GM12878 (cell line): Measurements from ENCODE around the gene CRMP1. TPM values are rescaled to one million over a fixed set of nuclear protein-coding genes. Genes with fewer than 3 reads are reported as not detected.

Source experiments
- ATAC-seq: fragments of 200-7000 bp; cut with Tn5 transposase; 3 replicates; pipeline ENCODE4 v1.9.1; 2020; ENCODE audit warnings: mild to moderate bottlenecking, moderate library complexity
- BruUV-seq: library from RNA; stranded (reverse); fragments of 400-500 nt; replicated peaks from 2 replicates; lab custom pipeline; 2021; lab: Mats Ljungman, UMichigan
- CTCF ChIA-PET: fragments of 300-600 bp; sonication (Branson Sonifier 250); formaldehyde crosslinking; extraction: SDS; loops from one replicate; lab custom pipeline; 2021; ENCODE audit warnings: inconsistent platforms; lab: Yijun Ruan, JAX
- POLR2A ChIA-PET: fragments of 350-600 bp; formaldehyde crosslinking; extraction: SDS; loops from one replicate; lab custom pipeline; 2021; ENCODE audit warnings: inconsistent platforms; lab: Charles Lee
- RAD21 ChIA-PET: fragments of 300-600 bp; sonication (Branson Sonifier 250); formaldehyde crosslinking; loops from one replicate; lab custom pipeline; 2023; ENCODE audit warnings: antibody characterized with exemption; ENCODE audit not compliant: unreplicated experiment; lab: Charles Lee
- SMC1A ChIA-PET: fragments of 300-600 bp; sonication (Branson Sonifier 250); formaldehyde crosslinking; loops from one replicate; lab custom pipeline; 2023; ENCODE audit not compliant: unreplicated experiment, uncharacterized antibody; lab: Charles Lee
- DNase-seq: peaks from one replicate; pipeline ENCODE4 v3.0.0-alpha.2; 2011; ENCODE audit warnings: low read depth, low spot score
- FAIRE-seq: peaks from 3 replicates; lab custom pipeline; 2011; peaks lifted over from hg19 to GRCh38; lab: Jason Lieb, UNC
- H2AFZ ChIP-seq: 2 replicates; pipeline ENCODE4 v1.6.0; 2011; ENCODE audit warnings: low read depth, low read length, control low read depth; ENCODE audit not compliant: control insufficient read depth
- H3K27ac ChIP-seq: 2 replicates; pipeline ENCODE4 v1.5.1; 2011; ENCODE audit warnings: control low read depth; ENCODE audit not compliant: control insufficient read depth, insufficient read depth
- H3K27me3 ChIP-seq, 2 experiments: replicated peaks in 1 of 2; 2 replicates each; pipeline versions ENCODE4 v1.6.0 to v1.6.1; 2011; ENCODE audit warnings: low read length in 1 of 2; ENCODE audit not compliant: control insufficient read depth in 2 of 2, insufficient read depth in 2 of 2
- H3K36me3 ChIP-seq, 2 experiments: 2 replicates each; pipeline ENCODE4 v1.5.1; 2011; ENCODE audit warnings: low read length in 1 of 2; ENCODE audit not compliant: control insufficient read depth in 2 of 2, insufficient read depth in 2 of 2
- H3K4me1 ChIP-seq: 2 replicates; pipeline ENCODE4 v1.6.1; 2011; ENCODE audit warnings: mild to moderate bottlenecking, low read length, moderate library complexity, mixed read lengths; ENCODE audit not compliant: control insufficient read depth, insufficient read depth
- H3K4me2 ChIP-seq: 2 replicates; pipeline ENCODE4 v1.6.0; 2011; ENCODE audit warnings: control low read depth; ENCODE audit not compliant: control insufficient read depth, insufficient read depth
- H3K4me3 ChIP-seq: fragments of 200-600 bp; sonication (generic); 2 replicates; pipeline ENCODE4 v1.5.1; 2016
- H3K79me2 ChIP-seq: 2 replicates; pipeline ENCODE4 v1.6.0; 2011; ENCODE audit warnings: low read length; ENCODE audit not compliant: control insufficient read depth, insufficient read depth
- H3K9ac ChIP-seq: 2 replicates; pipeline ENCODE4 v1.8.0; 2011; ENCODE audit warnings: low read length, control low read depth, mixed read lengths; ENCODE audit not compliant: control insufficient read depth, insufficient read depth
- H3K9me3 ChIP-seq: replicated peaks from 3 replicates; pipeline ENCODE4 v1.5.1; 2011; ENCODE audit warnings: mild to moderate bottlenecking, low read length; ENCODE audit not compliant: control insufficient read depth, insufficient read depth
- H4K20me1 ChIP-seq: 2 replicates; pipeline ENCODE4 v1.6.0; 2011; ENCODE audit not compliant: control insufficient read depth, insufficient read depth
- BACH1 ChIP-seq: fragments of 450-650 bp; IDR thresholded peaks from 2 replicates; pipeline ENCODE4 v1.6.1; 2017; ENCODE audit warnings: mild to moderate bottlenecking, borderline replicate concordance
- EP300 ChIP-seq, 2 experiments: fragments of 150-350 bp in 1 of 2; IDR thresholded peaks; 2 replicates each; pipeline ENCODE4 v1.6.1; 2011 to 2012; ENCODE audit warnings: low read depth in 2 of 2, low read length in 2 of 2, borderline replicate concordance in 1 of 2, improper control_type of control experiment in 1 of 2, inconsistent platforms in 1 of 2; ENCODE audit not compliant: control insufficient read depth in 1 of 2
- GABPA ChIP-seq: IDR thresholded peaks from 2 replicates; pipeline ENCODE4 v1.6.1; 2014; ENCODE audit warnings: antibody characterized with exemption, low read depth, mild to moderate bottlenecking, inconsistent platforms
- JUNB ChIP-seq: IDR thresholded peaks from 2 replicates; pipeline ENCODE4 v1.6.1; 2016; ENCODE audit warnings: antibody characterized with exemption, mild to moderate bottlenecking
- KAT2A ChIP-seq: conservative IDR thresholded peaks from 2 replicates; pipeline ENCODE4 v1.6.1; 2011; ENCODE audit warnings: low read depth, low read length; ENCODE audit not compliant: control insufficient read depth
- KLF5 ChIP-seq: fragments of 450-650 bp; IDR thresholded peaks from 2 replicates; pipeline ENCODE4 v1.6.1; 2014; ENCODE audit warnings: mild to moderate bottlenecking; ENCODE audit not compliant: partially characterized antibody
- MEF2A ChIP-seq: IDR thresholded peaks from 2 replicates; pipeline ENCODE4 v1.6.1; 2011; ENCODE audit warnings: low read depth, mild to moderate bottlenecking, low read length, moderate library complexity; ENCODE audit not compliant: insufficient read depth
- MTA3 ChIP-seq: IDR thresholded peaks from 2 replicates; pipeline ENCODE4 v1.6.1; 2012; ENCODE audit warnings: low read length, inconsistent platforms, borderline replicate concordance
- NFIC ChIP-seq: IDR thresholded peaks from 2 replicates; pipeline ENCODE4 v1.6.1; 2012; ENCODE audit warnings: low read depth, mild to moderate bottlenecking, inconsistent platforms, low read length, moderate library complexity
- NR2F1 ChIP-seq: fragments of 450-650 bp; conservative IDR thresholded peaks from 2 replicates; pipeline ENCODE4 v1.6.1; 2017; ENCODE audit warnings: mild to moderate bottlenecking
- STAT3 ChIP-seq: IDR thresholded peaks from 2 replicates; pipeline ENCODE4 v1.6.1; 2011; ENCODE audit warnings: low read depth, low read length, improper control_type of control experiment
- SUPT20H ChIP-seq: IDR thresholded peaks from 2 replicates; pipeline ENCODE4 v1.6.1; 2011; ENCODE audit warnings: low read depth, mild to moderate bottlenecking, low read length, moderate library complexity, borderline replicate concordance; ENCODE audit not compliant: control insufficient read depth
- TAF1 ChIP-seq: IDR thresholded peaks from 2 replicates; pipeline ENCODE4 v1.6.1; 2011; ENCODE audit warnings: mild to moderate bottlenecking, low read depth, low read length, borderline replicate concordance
- TBL1XR1 ChIP-seq: IDR thresholded peaks from 2 replicates; pipeline ENCODE4 v1.6.1; 2012; ENCODE audit warnings: low read depth, low read length, improper control_type of control experiment
- whole genome bisulfite sequencing: methylation state at CpG from one replicate; pipeline ENCODE4 v1.1.6; 2016; ENCODE audit warnings: low lambda C conversion rate; ENCODE audit not compliant: insufficient replicate concordance, insufficient coverage; ENCODE audit errors: missing lambda C conversion rate; 5-methylcytosine and 5-hydroxymethylcytosine counted together
- in situ Hi-C: fragments of 300-500 bp; cut with MboI; formaldehyde crosslinking; loops from 9 replicates; pipeline ENCODE4 v1.14.3; 2018; ENCODE audit warnings: mixed read lengths
- intact Hi-C: fragments of 100-400 bp; cut with micrococcal nuclease; formaldehyde crosslinking; loops from one replicate; pipeline ENCODE4 v1.14.2; 2022; ENCODE audit not compliant: unreplicated experiment
- polyA plus RNA-seq, 11 experiments: library from polyadenylated mRNA; depleted of rRNA in 4 of 11; unstranded in 6 of 11; stranded (reverse) in 5 of 11; fragments of >200 nt; fragmentation: Nextera tagmentation in 4 of 11; fragmentation: Illumina TruSeq in 1 of 11; extraction: Ambion mirVana in 4 of 11; extraction: Trizol in 1 of 11; gene quantifications; 1 replicate in 1 of 11; 2 replicates in 10 of 11; pipeline versions ENCODE4 v1.2.1 to v1.2.3, GENCODE V29; 2011 to 2016; ENCODE audit warnings: inconsistent platforms in 2 of 11, missing spikeins in 2 of 11, low read depth in 1 of 11
- total RNA-seq, 4 experiments: library from RNA; depleted of rRNA in 3 of 4; stranded (reverse); fragments of >200 nt in 3 of 4; fragmentation: Illumina TruSeq in 1 of 4; extraction: Trizol in 1 of 4; gene quantifications; 2 replicates each; pipeline versions ENCODE4 v1.2.1 to v1.2.3, GENCODE V29; 2013 to 2021
- TF ChIP-seq, protein P1 (sequence below): fragments of 450-650 bp; IDR thresholded peaks from 2 replicates; pipeline ENCODE4 v1.6.1; 2017; ENCODE audit warnings: mild to moderate bottlenecking, moderate library complexity
- TF ChIP-seq, protein P2 (sequence below): fragments of 450-650 bp; formaldehyde crosslinking; IDR thresholded peaks from 2 replicates; pipeline ENCODE4 v1.4.0; 2022; ENCODE audit warnings: mild to moderate bottlenecking, moderate library complexity
- TF ChIP-seq, protein P3 (sequence below): fragments of 450-650 bp; IDR thresholded peaks from 2 replicates; pipeline ENCODE4 v1.6.1; 2016; ENCODE audit warnings: mild to moderate bottlenecking

The CRMP1 gene
- total and polyA plus RNA-seq, 10 of the 15 experiments (the other 5 are each of a cell fraction or from before 2014, with no cell fraction given): 0.03 to 1.4 (median 0.12) TPM; not detected in 2

DNA sequence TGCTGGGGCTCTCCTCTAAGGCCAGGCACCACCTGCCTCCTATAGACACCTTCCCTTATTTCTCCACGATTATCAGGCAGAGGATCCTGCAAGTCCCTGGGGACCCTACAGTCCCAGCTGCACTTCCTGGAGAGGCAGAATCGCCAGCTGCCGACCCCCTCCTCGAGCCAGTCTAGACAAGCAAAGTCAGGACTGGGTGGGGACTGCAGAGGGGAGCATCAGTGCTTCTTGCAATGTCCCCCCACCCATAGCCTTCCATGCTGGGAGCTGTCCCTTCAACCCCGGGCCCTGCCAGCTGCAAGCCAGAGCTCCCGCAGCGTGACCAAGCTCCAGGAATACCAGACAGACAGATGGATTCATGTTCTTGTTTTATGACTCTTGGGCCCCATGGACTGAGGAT, 1.4 kb upstream of the CRMP1 start:
- FAIRE-seq: no peak
- ChIA-PET SMC1A (interaction anchor here (0.6 kb wide), 1 partner anchor 26 kb away, joined by 3 read pairs; no protein-coding TSS in a partner anchor), POLR2A (no interaction called here), CTCF (no interaction called here), RAD21 (no interaction called here)
- Histone ChIP-seq H2AFZ (no peak overlapping the region), H3K4me2 (no peak overlapping the region), H3K9ac (no peak overlapping the region), H3K79me2 (no peaks in the 10 kb centered on the region), H3K27ac (no peak overlapping the region), H3K4me1 (no peaks in the 10 kb centered on the region), H3K9me3 (no peaks in the 10 kb centered on the region; the same call in 2 of the 3 replicates), H3K4me3 (no peak overlapping the region), H4K20me1 (no peaks in the 10 kb centered on the region), H3K27me3 (peaks cover 1 to 11% of the 10 kb centered on the region in 2 experiments), H3K36me3 (no peaks in the 10 kb centered on the region)
- intact Hi-C loops (no loop called here), in situ Hi-C loops (no loop called here)
- BruUV-seq: no TSS peak
- no peak for ATAC-seq
- 33% methylated on average over 7 of the region's 7 CpGs for WGBS
- DNase-seq: no peak
- TF ChIP-seq KAT2A: no peak
- no peak for TF ChIP-seq STAT3
- no peak for TF ChIP-seq MTA3
- TF ChIP-seq, protein P1, sequence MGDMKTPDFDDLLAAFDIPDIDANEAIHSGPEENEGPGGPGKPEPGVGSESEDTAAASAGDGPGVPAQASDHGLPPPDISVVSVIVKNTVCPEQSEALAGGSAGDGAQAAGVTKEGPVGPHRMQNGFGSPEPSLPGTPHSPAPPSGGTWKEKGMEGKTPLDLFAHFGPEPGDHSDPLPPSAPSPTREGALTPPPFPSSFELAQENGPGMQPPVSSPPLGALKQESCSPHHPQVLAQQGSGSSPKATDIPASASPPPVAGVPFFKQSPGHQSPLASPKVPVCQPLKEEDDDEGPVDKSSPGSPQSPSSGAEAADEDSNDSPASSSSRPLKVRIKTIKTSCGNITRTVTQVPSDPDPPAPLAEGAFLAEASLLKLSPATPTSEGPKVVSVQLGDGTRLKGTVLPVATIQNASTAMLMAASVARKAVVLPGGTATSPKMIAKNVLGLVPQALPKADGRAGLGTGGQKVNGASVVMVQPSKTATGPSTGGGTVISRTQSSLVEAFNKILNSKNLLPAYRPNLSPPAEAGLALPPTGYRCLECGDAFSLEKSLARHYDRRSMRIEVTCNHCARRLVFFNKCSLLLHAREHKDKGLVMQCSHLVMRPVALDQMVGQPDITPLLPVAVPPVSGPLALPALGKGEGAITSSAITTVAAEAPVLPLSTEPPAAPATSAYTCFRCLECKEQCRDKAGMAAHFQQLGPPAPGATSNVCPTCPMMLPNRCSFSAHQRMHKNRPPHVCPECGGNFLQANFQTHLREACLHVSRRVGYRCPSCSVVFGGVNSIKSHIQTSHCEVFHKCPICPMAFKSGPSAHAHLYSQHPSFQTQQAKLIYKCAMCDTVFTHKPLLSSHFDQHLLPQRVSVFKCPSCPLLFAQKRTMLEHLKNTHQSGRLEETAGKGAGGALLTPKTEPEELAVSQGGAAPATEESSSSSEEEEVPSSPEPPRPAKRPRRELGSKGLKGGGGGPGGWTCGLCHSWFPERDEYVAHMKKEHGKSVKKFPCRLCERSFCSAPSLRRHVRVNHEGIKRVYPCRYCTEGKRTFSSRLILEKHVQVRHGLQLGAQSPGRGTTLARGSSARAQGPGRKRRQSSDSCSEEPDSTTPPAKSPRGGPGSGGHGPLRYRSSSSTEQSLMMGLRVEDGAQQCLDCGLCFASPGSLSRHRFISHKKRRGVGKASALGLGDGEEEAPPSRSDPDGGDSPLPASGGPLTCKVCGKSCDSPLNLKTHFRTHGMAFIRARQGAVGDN: no peak
- TF ChIP-seq BACH1: no peak
- TF ChIP-seq GABPA: no peak
- no peak for TF ChIP-seq KLF5
- no peak for TF ChIP-seq NR2F1
- TF ChIP-seq, protein P2, sequence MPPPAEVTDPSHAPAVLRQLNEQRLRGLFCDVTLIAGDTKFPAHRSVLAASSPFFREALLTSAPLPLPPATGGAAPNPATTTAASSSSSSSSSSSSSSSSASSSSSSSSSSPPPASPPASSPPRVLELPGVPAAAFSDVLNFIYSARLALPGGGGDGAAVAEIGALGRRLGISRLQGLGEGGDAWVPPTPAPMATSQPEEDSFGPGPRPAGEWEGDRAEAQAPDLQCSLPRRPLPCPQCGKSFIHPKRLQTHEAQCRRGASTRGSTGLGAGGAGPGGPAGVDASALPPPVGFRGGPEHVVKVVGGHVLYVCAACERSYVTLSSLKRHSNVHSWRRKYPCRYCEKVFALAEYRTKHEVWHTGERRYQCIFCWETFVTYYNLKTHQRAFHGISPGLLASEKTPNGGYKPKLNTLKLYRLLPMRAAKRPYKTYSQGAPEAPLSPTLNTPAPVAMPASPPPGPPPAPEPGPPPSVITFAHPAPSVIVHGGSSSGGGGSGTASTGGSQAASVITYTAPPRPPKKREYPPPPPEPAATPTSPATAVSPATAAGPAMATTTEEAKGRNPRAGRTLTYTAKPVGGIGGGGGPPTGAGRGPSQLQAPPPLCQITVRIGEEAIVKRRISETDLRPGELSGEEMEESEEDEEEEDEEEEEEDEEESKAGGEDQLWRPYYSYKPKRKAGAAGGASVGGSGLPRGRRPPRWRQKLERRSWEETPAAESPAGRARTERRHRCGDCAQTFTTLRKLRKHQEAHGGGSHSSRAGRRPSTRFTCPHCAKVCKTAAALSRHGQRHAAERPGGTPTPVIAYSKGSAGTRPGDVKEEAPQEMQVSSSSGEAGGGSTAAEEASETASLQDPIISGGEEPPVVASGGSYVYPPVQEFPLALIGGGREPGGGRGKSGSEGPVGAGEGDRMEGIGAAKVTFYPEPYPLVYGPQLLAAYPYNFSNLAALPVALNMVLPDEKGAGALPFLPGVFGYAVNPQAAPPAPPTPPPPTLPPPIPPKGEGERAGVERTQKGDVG (CRISPR knock-in tag): no peak
- TF ChIP-seq, protein P3, sequence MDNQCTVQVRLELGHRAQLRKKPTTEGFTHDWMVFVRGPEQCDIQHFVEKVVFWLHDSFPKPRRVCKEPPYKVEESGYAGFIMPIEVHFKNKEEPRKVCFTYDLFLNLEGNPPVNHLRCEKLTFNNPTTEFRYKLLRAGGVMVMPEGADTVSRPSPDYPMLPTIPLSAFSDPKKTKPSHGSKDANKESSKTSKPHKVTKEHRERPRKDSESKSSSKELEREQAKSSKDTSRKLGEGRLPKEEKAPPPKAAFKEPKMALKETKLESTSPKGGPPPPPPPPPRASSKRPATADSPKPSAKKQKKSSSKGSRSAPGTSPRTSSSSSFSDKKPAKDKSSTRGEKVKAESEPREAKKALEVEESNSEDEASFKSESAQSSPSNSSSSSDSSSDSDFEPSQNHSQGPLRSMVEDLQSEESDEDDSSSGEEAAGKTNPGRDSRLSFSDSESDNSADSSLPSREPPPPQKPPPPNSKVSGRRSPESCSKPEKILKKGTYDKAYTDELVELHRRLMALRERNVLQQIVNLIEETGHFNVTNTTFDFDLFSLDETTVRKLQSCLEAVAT: no peak
- TF ChIP-seq EP300 (IDR thresholded peaks at IDR 0.05; ENCODE audit: borderline replicate concordance in 1 of 2, control insufficient read depth in 1 of 2, low read depth in 2 of 2, low read length in 2 of 2): no peak
- TF ChIP-seq SUPT20H: no peak
- TF ChIP-seq TBL1XR1: no peak
- no peak for TF ChIP-seq JUNB
- TF ChIP-seq NFIC: no peak
- no peak for TF ChIP-seq TAF1
- no peak for TF ChIP-seq MEF2A
